Astrocyte (in vitro differentiated cells and primary cell): ENCODE data around the gene TRPM2. TPM values are rescaled to one million over a fixed set of nuclear protein-coding genes. Genes with fewer than 3 reads are reported as not detected.

Experiments used
- DNase-seq: peaks from one replicate; pipeline ENCODE4 v3.0.0-alpha.2; 2010; ENCODE audit warnings: low read depth
- FAIRE-seq: peaks from 2 replicates; lab custom pipeline; 2011; peaks lifted over from hg19 to GRCh38; lab: Jason Lieb, UNC
- H2AFZ ChIP-seq: 2 replicates; pipeline ENCODE4 v1.6.0; 2012; ENCODE audit warnings: low read depth, low read length, inconsistent platforms
- H3K27ac ChIP-seq: 2 replicates; pipeline ENCODE4 v1.5.1; 2011; ENCODE audit warnings: low read depth, low read length, inconsistent platforms
- H3K27me3 ChIP-seq: 2 replicates; pipeline ENCODE4 v1.6.0; 2011; ENCODE audit warnings: low read length, inconsistent platforms; ENCODE audit not compliant: insufficient read depth
- H3K36me3 ChIP-seq: 2 replicates; pipeline ENCODE4 v1.5.1; 2011; ENCODE audit warnings: low read length, inconsistent platforms; ENCODE audit not compliant: insufficient read depth
- H3K4me1 ChIP-seq: 2 replicates; pipeline ENCODE4 v1.5.1; 2011; ENCODE audit warnings: low read length, inconsistent platforms; ENCODE audit not compliant: insufficient read depth
- H3K4me2 ChIP-seq: 2 replicates; pipeline ENCODE4 v1.6.0; 2012; ENCODE audit warnings: low read length, inconsistent platforms
- H3K4me3 ChIP-seq: 2 replicates; pipeline ENCODE4 v1.5.1; 2011; ENCODE audit warnings: low read depth, mild to moderate bottlenecking, low read length, inconsistent platforms; ENCODE audit not compliant: insufficient read depth
- H3K79me2 ChIP-seq: 2 replicates; pipeline ENCODE4 v1.6.0; 2012; ENCODE audit warnings: mild to moderate bottlenecking, low read length, inconsistent platforms; ENCODE audit not compliant: insufficient read depth
- H3K9ac ChIP-seq: 2 replicates; pipeline ENCODE4 v1.6.0; 2012; ENCODE audit warnings: mild to moderate bottlenecking, low read length, inconsistent platforms
- H3K9me3 ChIP-seq: 2 replicates; pipeline ENCODE4 v1.5.1; 2012; ENCODE audit warnings: low read depth, mild to moderate bottlenecking, low read length, inconsistent platforms; ENCODE audit not compliant: insufficient read depth
- H4K20me1 ChIP-seq: 2 replicates; pipeline ENCODE4 v1.6.0; 2012; ENCODE audit warnings: low read length, inconsistent platforms; ENCODE audit not compliant: insufficient read depth
- H3K27ac Mint-ChIP-seq: one replicate; pipeline ENCODE4 v1.8.0; 2021; ENCODE audit warnings: mild to moderate bottlenecking, mixed read lengths; ENCODE audit not compliant: unreplicated experiment
- H3K27me3 Mint-ChIP-seq: one replicate; pipeline ENCODE4 v1.8.0; 2021; ENCODE audit warnings: low read depth, mixed read lengths; ENCODE audit not compliant: unreplicated experiment
- H3K36me3 Mint-ChIP-seq: one replicate; pipeline ENCODE4 v1.8.0; 2021; ENCODE audit warnings: low read depth, mixed read lengths; ENCODE audit not compliant: unreplicated experiment
- H3K4me1 Mint-ChIP-seq: one replicate; pipeline ENCODE4 v1.8.0; 2021; ENCODE audit warnings: low read depth, mixed read lengths; ENCODE audit not compliant: unreplicated experiment
- H3K4me3 Mint-ChIP-seq: one replicate; pipeline ENCODE4 v1.8.0; 2021; ENCODE audit warnings: mild to moderate bottlenecking, moderate library complexity, mixed read lengths; ENCODE audit not compliant: unreplicated experiment
- H3K9me3 Mint-ChIP-seq: one replicate; pipeline ENCODE4 v1.8.0; 2021; ENCODE audit warnings: mild to moderate bottlenecking, mixed read lengths; ENCODE audit not compliant: unreplicated experiment
- CTCF ChIP-seq: IDR thresholded peaks from 2 replicates; pipeline ENCODE4 v1.5.1; 2011; ENCODE audit warnings: low read depth, mild to moderate bottlenecking, inconsistent platforms, low read length, moderate library complexity; ENCODE audit not compliant: insufficient read depth
- EZH2 ChIP-seq: IDR thresholded peaks from 2 replicates; pipeline ENCODE4 v1.6.1; 2012; ENCODE audit warnings: mild to moderate bottlenecking, low read length, inconsistent platforms; ENCODE audit not compliant: insufficient read depth
- total RNA-seq: library from RNA; stranded (reverse); gene quantifications from 2 replicates; pipeline ENCODE4 v1.2.1, GENCODE V29; 2021

Gene TRPM2
- total RNA-seq, 1 donor from 2014 or later = 0.79 TPM

GRCh38 chr21:44332383-44332782, 21.0 kb upstream of the TRPM2 start:
- Mint-ChIP-seq H3K27me3 (peaks cover 2% of the 10 kb centered on the region), H3K4me1 (peaks cover 4% of the 10 kb centered on the region), H3K27ac (no peak overlapping the region), H3K4me3 (no peak overlapping the region), H3K36me3 (peaks cover 2% of the 10 kb centered on the region), H3K9me3 (no peaks in the 10 kb centered on the region)
- H3K9ac ChIP-seq = no peak overlapping the region
- no peaks in the 10 kb centered on the region for H3K4me1 ChIP-seq
- H3K79me2 ChIP-seq = no peaks in the 10 kb centered on the region
- H3K27ac ChIP-seq = no peak overlapping the region
- no peak for DNase-seq
- no peaks in the 10 kb centered on the region for H3K27me3 ChIP-seq
- H3K36me3 ChIP-seq = no peaks in the 10 kb centered on the region
- no peak overlapping the region for H2AFZ ChIP-seq
- peaks cover 4% of the 10 kb centered on the region for H4K20me1 ChIP-seq
- no peak for FAIRE-seq
- no peaks in the 10 kb centered on the region for H3K9me3 ChIP-seq
- no peak overlapping the region for H3K4me2 ChIP-seq
- no peak overlapping the region for H3K4me3 ChIP-seq
- TF ChIP-seq EZH2 (no peak), CTCF (no peak)

DNA sequence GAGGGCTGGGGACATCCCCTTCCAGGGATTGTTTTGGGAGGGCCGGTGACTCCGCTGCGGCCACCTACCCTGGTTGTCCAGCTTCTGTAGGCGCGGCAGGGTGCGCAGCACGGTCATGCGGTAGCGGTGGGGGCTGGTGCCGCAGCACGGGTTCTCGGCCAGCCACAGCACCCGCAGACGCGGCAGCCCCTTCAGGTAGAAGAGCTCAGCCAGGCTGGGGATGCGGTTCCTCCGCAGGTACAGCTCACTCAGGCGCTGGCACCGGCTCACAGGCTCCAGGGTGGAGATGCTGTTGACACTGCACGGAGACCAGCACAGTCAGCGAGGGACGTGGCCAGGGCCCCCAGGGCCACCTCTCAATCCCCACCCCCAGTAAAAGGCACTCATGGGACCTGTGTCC, 20.5 kb upstream of the TRPM2 start:
- Mint-ChIP-seq H3K4me3 (no peak overlapping the region), H3K36me3 (peaks cover 2% of the 10 kb centered on the region)

More for the DNA sequence above, 20.5 kb upstream of the TRPM2 start:
- no peak for TF ChIP-seq CTCF
- no peak for TF ChIP-seq EZH2
- no peak overlapping the region for H3K27ac ChIP-seq
- FAIRE-seq = no peak
- peaks cover 4% of the 10 kb centered on the region for H4K20me1 ChIP-seq
- peaks cover 1% of the 10 kb centered on the region for H3K4me1 ChIP-seq
- H3K27ac Mint-ChIP-seq = no peak overlapping the region
- no peak for DNase-seq
- no peak overlapping the region for H2AFZ ChIP-seq
- no peak overlapping the region for H3K9ac ChIP-seq
- peaks cover 2% of the 10 kb centered on the region for H3K27me3 Mint-ChIP-seq
- no peak overlapping the region for H3K4me2 ChIP-seq
- no peak overlapping the region for H3K4me3 ChIP-seq
- no peaks in the 10 kb centered on the region for H3K9me3 Mint-ChIP-seq
- no peaks in the 10 kb centered on the region for H3K36me3 ChIP-seq
- no peaks in the 10 kb centered on the region for H3K79me2 ChIP-seq
- no peaks in the 10 kb centered on the region for H3K9me3 ChIP-seq
- peaks cover 5% of the 10 kb centered on the region for H3K4me1 Mint-ChIP-seq
- no peaks in the 10 kb centered on the region for H3K27me3 ChIP-seq
